PC-9 (cell line): ENCODE measurements around the gene AKAP13. TPM values are rescaled to one million over a fixed set of nuclear protein-coding genes. Genes with fewer than 3 reads are reported as not detected.

ENCODE experiments used
- BruUV-seq: library from RNA; stranded (reverse); fragments of 400-500 nt; replicated peaks from 2 replicates; lab custom pipeline; 2021; lab: Mats Ljungman, UMichigan
- CTCF ChIA-PET: fragments of 300-600 bp; sonication (Branson Sonifier 250); formaldehyde crosslinking; loops from one replicate; lab custom pipeline; 2022; ENCODE audit warnings: antibody characterized with exemption; lab: Charles Lee
- POLR2A ChIA-PET: fragments of 300-600 bp; sonication (Branson Sonifier 250); formaldehyde crosslinking; loops from one replicate; lab custom pipeline; 2022; ENCODE audit warnings: antibody characterized with exemption; ENCODE audit not compliant: unreplicated experiment; lab: Charles Lee
- DNase-seq, 2 experiments: peaks; one replicate each; pipeline versions ENCODE4 v3.0.0 to v3.0.0-alpha.2; 2015 to 2022; ENCODE audit warnings: mixed read lengths in 1 of 2
- H2AFZ ChIP-seq: fragments of 200-600 bp; sonication (generic); 2 replicates; pipeline ENCODE4 v1.8.1; 2017; ENCODE audit warnings: antibody characterized with exemption
- H3F3A ChIP-seq: fragments of 200-600 bp; sonication (generic); 2 replicates; pipeline ENCODE4 v1.8.1; 2017; ENCODE audit warnings: antibody characterized with exemption, mild to moderate bottlenecking, low read depth; ENCODE audit not compliant: insufficient read depth
- H3K27ac ChIP-seq: fragments of 200-600 bp; sonication (generic); 2 replicates; pipeline ENCODE4 v1.6.1; 2016; ENCODE audit warnings: mixed run types
- H3K27me3 ChIP-seq: fragments of 200-600 bp; sonication (generic); 2 replicates; pipeline ENCODE4 v1.6.1; 2016; ENCODE audit warnings: low read depth, mixed run types; ENCODE audit not compliant: insufficient read depth
- H3K36me3 ChIP-seq: fragments of 200-600 bp; sonication (generic); 2 replicates; pipeline ENCODE4 v1.6.1; 2016; ENCODE audit warnings: low read depth, mixed run types
- H3K4me1 ChIP-seq: fragments of 200-600 bp; sonication (generic); replicated peaks from 2 replicates; pipeline ENCODE4 v1.6.1; 2016; ENCODE audit warnings: mixed run types; ENCODE audit not compliant: insufficient read depth
- H3K4me2 ChIP-seq: fragments of 200-600 bp; sonication (generic); 2 replicates; pipeline ENCODE4 v1.6.1; 2017; ENCODE audit warnings: mixed run types
- H3K4me3 ChIP-seq: fragments of 200-600 bp; sonication (generic); 2 replicates; pipeline ENCODE4 v1.6.1; 2016; ENCODE audit warnings: mixed run types
- H3K79me2 ChIP-seq: fragments of 200-600 bp; sonication (generic); 2 replicates; pipeline ENCODE4 v1.6.1; 2017; ENCODE audit warnings: low read depth, mixed run types
- H3K9me2 ChIP-seq: fragments of 200-600 bp; sonication (generic); 2 replicates; pipeline ENCODE4 v1.8.1; 2017; ENCODE audit warnings: mild to moderate bottlenecking; ENCODE audit not compliant: insufficient read depth
- H3K9me3 ChIP-seq: fragments of 200-600 bp; sonication (generic); 2 replicates; pipeline ENCODE4 v1.8.1; 2016; ENCODE audit warnings: low read depth; ENCODE audit not compliant: insufficient read depth
- H4K20me1 ChIP-seq: fragments of 200-600 bp; sonication (generic); 2 replicates; pipeline ENCODE4 v1.8.1; 2017; ENCODE audit not compliant: insufficient read depth
- EZH2 ChIP-seq: fragments of 200-600 bp; sonication (generic); IDR thresholded peaks from 2 replicates; pipeline ENCODE4 v1.8.0; 2017; ENCODE audit warnings: antibody characterized with exemption, low read depth
- intact Hi-C: fragments of 100-400 bp; cut with micrococcal nuclease; formaldehyde crosslinking; loops from one replicate; pipeline ENCODE4 v1.10.0; 2022; ENCODE audit not compliant: unreplicated experiment
- total RNA-seq: library from RNA; stranded (reverse); gene quantifications from 2 replicates; pipeline ENCODE4 v1.2.3, GENCODE V29; 2021
- TF ChIP-seq, protein P1 (sequence below): fragments of 200-600 bp; sonication (generic); conservative IDR thresholded peaks from 2 replicates; pipeline ENCODE4 v1.6.1; 2017; ENCODE audit warnings: mixed run types, antibody characterized with exemption, mild to moderate bottlenecking, moderate library complexity

Gene AKAP13
- total RNA-seq, 1 experiment from 2014 or later: 82.5 TPM

DNA sequence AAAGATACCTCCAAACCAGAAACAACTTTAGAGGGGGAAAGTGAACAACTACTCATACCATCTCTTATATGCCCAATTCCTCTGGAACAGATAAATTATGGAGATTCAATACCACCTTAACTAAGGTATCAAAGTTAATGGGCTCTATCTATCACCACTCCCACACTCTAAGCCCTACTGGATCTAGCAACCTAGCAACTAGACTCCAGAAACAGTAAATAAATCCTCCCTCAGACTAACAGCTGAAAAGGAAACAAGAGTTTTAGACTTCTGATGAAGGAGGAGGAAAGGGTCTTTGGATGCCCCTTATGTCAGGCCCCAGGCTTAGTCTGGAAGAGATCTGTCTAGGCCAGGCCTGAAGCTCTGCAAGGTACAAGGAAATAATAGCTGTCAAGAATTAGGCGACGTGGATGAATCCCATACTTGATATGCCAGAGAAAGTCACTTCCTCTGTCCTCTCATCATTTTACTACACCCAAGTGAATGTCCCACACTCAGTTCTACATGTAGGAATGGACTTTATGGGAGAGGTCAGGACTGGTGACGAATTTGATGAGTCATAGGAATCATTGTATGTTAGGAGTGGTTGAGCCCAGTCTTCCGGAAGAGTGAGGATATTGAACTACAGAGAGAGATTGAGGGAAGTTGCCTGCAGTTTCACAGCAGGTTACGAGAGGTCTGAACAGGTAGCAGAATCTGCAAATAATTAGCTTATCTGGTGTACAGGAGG is 113.8 kb downstream of the AKAP13 start:
- Histone ChIP-seq H3K9me2 (no peaks in the 10 kb centered on the region), H3K4me2 (peak overlapping the region; percentile 63), H3K9me3 (no peaks in the 10 kb centered on the region), H3K27ac (peak overlapping the region; percentile 84), H3F3A (peaks cover 35% of the 10 kb centered on the region), H3K79me2 (peaks cover 76% of the 10 kb centered on the region), H3K36me3 (no peaks in the 10 kb centered on the region), H3K27me3 (no peaks in the 10 kb centered on the region), H2AFZ (no peak overlapping the region), H3K4me1 (peaks cover 30% of the 10 kb centered on the region), H3K4me3 (no peak overlapping the region), H4K20me1 (no peaks in the 10 kb centered on the region)
- ChIA-PET POLR2A (interaction anchor here (0.7 kb wide), 2 partner anchors 10 to 1626 kb away, joined by 4 read pairs; no protein-coding TSS in a partner anchor), CTCF (no interaction called here)
- intact Hi-C loops: loop anchor here (5.0 kb wide), 1 partner anchor 88 kb away; no protein-coding TSS in a partner anchor
- BruUV-seq: TSS peak; percentile 98
- no peak for TF ChIP-seq EZH2
- TF ChIP-seq, protein P1, sequence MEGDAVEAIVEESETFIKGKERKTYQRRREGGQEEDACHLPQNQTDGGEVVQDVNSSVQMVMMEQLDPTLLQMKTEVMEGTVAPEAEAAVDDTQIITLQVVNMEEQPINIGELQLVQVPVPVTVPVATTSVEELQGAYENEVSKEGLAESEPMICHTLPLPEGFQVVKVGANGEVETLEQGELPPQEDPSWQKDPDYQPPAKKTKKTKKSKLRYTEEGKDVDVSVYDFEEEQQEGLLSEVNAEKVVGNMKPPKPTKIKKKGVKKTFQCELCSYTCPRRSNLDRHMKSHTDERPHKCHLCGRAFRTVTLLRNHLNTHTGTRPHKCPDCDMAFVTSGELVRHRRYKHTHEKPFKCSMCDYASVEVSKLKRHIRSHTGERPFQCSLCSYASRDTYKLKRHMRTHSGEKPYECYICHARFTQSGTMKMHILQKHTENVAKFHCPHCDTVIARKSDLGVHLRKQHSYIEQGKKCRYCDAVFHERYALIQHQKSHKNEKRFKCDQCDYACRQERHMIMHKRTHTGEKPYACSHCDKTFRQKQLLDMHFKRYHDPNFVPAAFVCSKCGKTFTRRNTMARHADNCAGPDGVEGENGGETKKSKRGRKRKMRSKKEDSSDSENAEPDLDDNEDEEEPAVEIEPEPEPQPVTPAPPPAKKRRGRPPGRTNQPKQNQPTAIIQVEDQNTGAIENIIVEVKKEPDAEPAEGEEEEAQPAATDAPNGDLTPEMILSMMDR: no peak
- DNase-seq: peak; percentile 40 to 95

DNA sequence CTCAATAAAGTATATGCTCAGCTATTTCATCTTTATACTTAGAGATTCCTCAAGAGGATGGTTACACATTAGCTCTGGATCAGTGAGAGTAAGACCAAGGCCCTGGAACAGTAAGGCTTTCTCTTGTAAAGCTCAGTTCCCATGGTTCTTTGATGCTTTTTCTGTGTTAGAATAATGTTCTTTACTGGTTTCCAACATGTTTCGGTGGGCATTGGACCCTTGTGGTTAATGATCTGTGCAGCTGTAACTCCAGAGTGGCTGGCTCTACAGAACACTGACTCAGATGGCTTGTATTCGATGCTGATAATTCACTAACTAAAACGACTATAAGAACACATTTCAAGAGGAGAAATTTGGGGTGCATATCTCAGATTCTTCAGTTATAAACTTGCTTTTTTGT is 114.7 kb downstream of the AKAP13 start:
- H2AFZ ChIP-seq: no peak overlapping the region
- H4K20me1 ChIP-seq: no peaks in the 10 kb centered on the region
- intact Hi-C loops: no loop called here
- H3K9me2 ChIP-seq: no peaks in the 10 kb centered on the region
- peak overlapping the region; percentile 63 for H3K4me2 ChIP-seq
- DNase-seq: no peak
- H3K27ac ChIP-seq: peak overlapping the region; percentile 84
- peaks cover 76% of the 10 kb centered on the region for H3K79me2 ChIP-seq
- TSS peak; percentile 35 for BruUV-seq
- H3K9me3 ChIP-seq: no peaks in the 10 kb centered on the region
- H3K4me3 ChIP-seq: no peak overlapping the region
- H3K36me3 ChIP-seq: no peaks in the 10 kb centered on the region
- no peak for TF ChIP-seq EZH2
- TF ChIP-seq, protein P1: no peak
- POLR2A ChIA-PET: interaction anchor here (0.7 kb wide), 1 partner anchor 11 kb away, joined by 4 read pairs; no protein-coding TSS in a partner anchor
- H3K27me3 ChIP-seq: no peaks in the 10 kb centered on the region
- H3K4me1 ChIP-seq: peaks cover 30% of the 10 kb centered on the region
- CTCF ChIA-PET: no interaction called here
- peaks cover 35% of the 10 kb centered on the region for H3F3A ChIP-seq

DNA sequence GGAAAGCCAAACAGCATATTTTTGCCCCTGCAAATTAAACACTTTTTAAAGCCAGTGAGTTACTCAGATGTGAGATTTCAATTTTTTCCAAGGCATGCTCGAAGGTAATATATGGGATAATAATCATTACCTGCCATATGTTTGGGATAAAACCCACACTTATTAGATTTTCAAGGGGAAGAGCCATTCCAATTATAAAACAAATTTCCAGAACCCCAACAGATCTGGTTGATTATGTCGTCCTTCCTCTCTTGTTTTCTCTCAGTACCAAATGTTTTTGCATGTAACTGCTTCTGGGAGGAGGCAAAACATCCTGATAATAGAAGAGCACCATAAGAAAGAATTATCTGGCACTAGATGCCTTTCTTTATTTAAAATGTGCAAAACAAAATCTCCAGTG is 115.1 kb downstream of the AKAP13 start:
- Histone ChIP-seq H3K4me1 (peaks cover 30% of the 10 kb centered on the region), H3K27me3 (no peaks in the 10 kb centered on the region), H3K27ac (peak overlapping the region; percentile 84), H3K36me3 (no peaks in the 10 kb centered on the region), H3K79me2 (peaks cover 76% of the 10 kb centered on the region), H3K4me3 (no peak overlapping the region), H2AFZ (no peak overlapping the region), H3K4me2 (no peak overlapping the region), H4K20me1 (no peaks in the 10 kb centered on the region), H3F3A (peaks cover 35% of the 10 kb centered on the region), H3K9me2 (no peaks in the 10 kb centered on the region), H3K9me3 (no peaks in the 10 kb centered on the region)
- intact Hi-C loops: no loop called here
- ChIA-PET CTCF (no interaction called here), POLR2A (no interaction called here)
- no TSS peak for BruUV-seq
- no peak for TF ChIP-seq EZH2
- TF ChIP-seq, protein P1: no peak
- no peak for DNase-seq
